Dedifferentiated amniotic fluid mesenchymal stem cell (primary cell): ENCODE results near the gene NCOA5.
"Not testable (repeated sequence)": the region's sequence is repeated elsewhere in the genome, so short reads cannot be mapped to it uniquely, and the experiment has no call there.

Experiments used
- DNase-seq: peaks from one replicate; pipeline ENCODE4 v3.0.0-alpha.2; 2016; ENCODE audit errors: extremely low spot score

NCOA5 gene

DNA sequence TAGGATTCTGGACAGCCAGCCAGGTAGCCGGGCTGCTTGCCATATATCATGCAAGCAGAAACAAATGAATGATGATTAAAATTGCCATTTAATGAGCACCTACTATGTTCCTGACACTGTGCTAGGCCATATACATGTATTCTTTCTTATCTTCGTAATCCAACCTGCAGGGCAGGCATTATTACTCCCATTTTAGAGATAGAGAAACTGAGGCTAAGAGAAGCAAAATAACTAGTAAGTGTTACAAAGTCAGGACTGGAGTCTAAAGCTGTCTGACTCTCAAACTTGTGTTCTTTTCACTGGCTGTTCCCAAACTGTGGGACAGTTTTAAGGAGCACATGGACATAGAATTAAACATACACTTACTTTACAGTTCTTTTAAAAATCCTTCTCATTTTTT is 30.4 kb upstream of the NCOA5 start:
- no peak for DNase-seq

DNA sequence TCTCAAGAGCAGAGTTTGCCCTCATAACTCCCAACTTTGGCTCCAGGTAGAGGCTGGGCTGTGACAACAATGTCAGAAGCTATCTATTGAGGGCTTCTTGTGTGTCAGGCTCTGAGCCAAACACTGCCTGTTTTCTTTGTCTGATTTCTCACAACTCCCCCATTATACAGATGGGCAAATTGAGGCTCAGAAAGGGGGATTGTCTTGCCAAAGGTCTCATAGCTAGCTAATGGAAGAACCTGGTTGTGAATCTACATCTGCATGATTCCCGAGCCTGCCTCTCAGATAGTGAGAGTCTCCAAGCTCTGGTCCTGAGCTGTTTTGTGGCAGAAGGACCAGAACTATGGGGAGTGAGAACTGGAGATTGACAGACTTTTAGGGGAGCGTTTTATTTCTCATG is 29.8 kb upstream of the NCOA5 start:
- DNase-seq, result no peak

DNA sequence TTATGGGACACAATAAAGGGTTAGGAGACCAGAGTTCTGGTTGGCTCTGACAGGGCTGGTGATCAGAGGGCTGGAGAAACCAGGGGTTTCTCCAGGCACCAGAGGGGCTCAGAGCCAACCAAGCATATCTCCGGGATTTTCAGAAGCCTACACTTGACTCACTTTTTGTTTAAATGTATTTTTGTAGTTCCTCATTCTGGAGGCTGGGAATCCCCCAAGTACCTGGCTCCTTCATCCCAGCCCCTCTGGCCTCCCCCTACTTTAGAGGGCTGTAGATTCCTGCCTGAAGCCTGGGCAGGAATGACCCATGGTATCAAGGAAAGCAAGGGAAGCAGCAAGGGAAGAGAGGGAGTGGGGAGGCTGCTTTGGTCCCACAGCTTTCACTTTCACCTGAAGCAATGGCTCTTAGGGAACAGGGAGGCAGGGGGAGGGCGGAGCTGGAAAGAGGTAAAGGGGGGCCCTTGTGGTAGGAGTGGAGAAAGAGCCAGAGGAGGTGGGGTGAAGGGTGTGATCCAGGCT is 29.3 kb upstream of the NCOA5 start:
- no peak for DNase-seq

DNA sequence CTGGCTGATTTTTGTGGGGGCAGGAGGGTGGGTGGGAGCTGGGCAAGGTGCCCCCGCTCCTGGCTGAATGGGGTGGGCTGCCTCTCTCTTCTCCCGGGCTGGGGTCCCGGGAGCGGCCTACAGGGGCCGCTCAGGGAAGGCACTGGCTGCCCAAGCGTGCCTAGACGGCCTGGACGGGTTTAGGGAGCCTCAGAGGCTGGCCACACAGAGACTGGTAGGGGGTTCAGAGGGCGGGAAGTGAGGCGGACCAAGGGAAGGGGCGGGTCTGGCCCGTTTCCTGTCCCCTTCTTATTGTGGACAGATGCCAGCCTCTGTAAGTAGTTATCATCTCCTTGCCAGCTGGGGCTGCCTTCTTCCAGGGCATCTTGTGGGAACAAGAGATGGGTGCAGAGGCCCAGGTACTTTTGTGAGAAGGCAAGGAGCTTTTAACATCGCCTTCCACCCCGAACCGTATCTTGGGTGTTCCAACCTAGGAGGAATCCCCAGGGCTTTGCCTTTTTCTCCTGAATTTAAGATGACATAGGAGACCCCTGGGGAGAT is 28.8 kb upstream of the NCOA5 start:
- no peak for DNase-seq

DNA sequence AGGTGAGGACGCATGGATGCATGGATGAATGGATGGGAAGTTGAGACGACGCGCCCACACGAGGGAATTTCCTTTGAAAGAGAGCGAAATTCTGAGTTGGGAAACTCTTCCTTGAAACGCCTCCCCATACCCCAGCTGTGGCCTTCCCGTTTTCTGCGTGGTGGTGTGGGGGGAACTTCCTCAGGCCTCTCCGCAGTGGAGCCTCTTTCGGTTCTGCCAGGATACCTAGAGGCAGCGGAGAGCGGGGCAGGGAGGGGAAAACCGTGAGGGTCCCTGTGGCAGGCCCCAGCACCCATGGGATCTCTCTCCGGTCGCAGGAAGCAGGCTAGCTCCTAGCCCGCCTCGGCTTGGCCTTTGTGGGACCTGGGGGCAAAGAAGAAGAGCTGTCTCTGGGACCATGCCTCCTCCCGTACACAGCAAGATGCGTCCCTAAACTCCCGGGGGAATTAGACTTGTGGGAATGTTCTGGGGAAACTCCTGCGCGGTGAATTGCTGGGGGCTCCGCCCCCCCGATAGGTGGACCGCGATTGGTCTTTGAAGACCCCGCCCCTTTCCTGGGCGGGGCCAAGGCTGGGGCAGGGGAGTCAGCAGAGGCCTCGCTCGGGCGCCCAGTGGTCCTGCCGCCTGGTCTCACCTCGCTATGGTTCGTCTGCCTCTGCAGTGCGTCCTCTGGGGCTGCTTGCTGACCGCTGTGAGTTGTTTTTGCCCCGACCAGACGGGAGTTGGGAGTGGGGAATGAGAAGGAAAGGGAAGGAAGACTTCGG is 28.1 kb upstream of the NCOA5 start, which contains the start of gene CD40:
TSS of gene CD40 (plus strand) at position 611 of the 764 bp plus-strand sequence. CDS start at position 641, 30 bp downstream.
- no peak for DNase-seq

DNA sequence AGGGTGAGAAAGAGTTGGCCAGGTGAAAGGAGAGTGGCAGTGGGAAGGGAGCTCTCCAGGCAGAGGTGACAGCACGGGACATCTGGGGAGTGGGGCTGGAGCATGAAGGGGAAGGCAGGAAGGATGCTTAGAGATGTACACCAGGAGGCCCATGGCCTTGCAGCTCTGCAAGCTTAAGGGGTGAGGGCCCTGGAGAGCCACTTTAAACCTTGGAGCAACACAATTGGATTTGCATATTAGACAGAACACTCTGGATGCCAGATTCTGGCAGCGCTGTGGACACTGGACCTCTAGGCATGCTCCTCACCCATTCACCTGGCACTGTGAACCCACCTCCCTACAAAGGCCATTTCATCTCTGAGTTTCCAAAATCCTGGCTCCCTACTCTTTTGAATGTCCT is 24.7 kb upstream of the NCOA5 start:
- no peak for DNase-seq

DNA sequence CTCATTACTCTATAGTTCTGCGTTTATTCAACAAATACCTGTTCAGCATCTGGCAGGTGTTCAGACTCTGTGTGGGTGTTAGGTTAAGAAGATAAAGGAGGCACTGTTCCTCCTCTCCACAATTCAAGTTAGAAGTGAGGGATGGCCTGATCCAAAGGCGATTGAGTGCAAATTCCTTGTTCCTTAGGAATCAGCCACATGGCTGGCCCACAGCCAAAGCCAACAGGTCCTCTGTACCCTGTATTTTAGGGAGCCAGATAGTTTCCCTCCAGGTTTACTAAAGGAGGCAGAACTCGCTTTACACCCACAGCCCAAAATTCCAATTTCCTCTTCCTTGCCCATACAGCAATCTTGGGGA is 23.3 kb upstream of the NCOA5 start:
- DNase-seq, result no peak

DNA sequence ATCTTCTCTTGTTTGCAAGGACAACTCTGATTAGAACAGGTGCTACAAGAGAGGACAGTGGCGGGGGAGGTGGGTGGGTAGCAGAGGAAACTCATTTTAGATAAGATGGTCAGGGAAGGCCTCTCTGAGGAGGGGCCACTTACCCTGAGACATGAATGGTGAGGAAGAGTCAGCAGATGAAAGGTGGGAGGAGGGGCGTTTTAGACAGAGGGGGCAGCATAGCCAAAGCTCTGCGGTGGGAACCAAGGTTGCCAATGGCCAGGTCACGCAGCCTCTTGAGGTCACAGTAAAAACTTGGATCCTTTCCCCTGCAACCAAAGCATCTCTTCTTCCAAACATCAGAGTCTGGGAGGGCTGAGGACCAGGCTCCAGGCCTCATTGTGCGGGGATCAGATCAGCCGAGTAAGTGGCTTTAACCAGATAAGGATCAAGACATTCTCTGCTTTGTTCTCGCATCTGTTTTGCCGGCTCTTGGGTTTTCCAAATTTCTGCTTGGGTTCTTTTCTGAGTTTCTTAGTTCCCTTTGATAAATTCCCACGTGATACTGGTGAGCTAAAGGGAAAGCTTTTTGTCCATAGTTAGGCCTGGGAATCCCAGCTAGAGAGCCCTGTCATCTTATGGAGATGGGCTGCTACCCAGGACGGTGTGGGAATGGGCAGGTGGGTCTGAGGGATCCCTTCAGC is 22.8 kb upstream of the NCOA5 start:
- DNase-seq, result no peak

DNA sequence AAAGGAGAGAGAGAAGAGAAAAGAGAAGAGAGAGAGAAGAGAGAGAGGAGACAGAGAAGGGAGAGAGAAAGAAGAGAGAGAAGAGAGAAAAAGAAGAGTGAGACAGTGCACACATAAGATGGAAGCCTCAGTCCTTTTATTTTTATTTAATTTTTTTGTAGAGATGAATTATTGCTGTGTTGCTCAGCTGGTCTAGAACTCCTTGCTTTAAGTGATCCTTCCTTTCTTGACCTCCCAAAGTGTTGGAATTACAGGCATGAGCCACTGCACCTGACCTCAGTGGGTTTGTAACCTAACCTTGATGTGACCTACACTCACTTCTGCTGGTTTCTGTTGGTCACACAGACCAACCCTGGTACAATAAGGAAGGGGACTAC is 22.1 kb upstream of the NCOA5 start:
- DNase-seq, result no peak

DNA sequence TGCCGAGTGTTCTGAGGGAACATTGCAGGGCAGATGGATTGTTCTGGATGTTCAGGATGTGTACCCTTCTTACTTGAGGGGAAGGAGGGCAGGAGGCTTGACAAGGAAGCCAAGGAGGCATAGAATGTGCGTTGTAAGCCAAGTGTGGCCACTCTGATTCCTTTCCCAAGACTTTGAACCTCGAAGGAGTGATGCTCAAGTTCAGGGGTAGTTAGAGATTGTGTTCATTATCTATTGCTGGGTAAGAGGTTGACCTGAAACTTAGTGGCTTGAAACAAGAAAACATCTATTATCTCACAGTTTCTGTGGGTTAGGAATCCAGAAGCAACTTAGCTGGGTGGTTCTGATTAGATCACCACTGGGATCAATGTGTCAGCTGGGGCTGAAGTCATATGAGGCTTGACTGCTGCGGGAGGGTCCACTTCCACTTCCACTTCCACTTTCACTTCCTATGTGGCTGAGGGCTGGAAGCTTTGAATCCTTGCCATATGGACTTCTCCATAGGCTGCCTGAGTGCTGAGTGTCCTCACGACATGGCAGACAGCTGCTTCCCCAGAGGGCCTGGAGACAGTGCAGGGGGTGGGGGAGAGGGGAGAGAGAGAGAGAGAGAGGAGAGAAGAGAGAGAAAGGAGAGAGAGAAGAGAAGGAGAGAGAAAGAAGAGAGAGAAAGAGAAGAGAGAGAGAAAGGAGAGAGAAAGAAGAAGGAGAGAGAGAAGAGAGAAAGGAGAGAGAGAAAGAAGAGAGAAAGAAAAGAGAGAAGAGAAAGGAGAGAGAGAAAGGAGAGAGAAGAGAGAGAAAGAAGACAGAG is 21.5 kb upstream of the NCOA5 start:
- no peak for DNase-seq

DNA sequence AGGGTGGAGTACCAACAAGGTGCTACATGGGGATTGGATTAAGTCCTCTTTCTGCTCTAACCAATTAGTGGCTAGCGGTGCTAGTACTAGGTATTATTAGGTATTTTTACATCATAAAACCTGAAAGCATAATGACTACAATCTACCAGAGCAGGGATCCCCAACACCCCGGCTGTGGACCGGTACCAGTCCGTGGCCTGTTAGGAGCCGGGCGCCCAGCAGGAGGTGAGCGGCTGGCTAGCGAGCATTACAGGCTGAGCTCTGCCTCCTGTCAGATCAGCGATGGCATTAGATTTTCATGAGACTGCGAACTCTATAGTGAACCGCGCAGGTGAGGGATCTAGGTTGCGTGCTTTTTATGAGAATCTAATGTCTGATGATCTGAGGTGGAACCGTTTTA is 19.2 kb upstream of the NCOA5 start:
- no peak for DNase-seq

DNA sequence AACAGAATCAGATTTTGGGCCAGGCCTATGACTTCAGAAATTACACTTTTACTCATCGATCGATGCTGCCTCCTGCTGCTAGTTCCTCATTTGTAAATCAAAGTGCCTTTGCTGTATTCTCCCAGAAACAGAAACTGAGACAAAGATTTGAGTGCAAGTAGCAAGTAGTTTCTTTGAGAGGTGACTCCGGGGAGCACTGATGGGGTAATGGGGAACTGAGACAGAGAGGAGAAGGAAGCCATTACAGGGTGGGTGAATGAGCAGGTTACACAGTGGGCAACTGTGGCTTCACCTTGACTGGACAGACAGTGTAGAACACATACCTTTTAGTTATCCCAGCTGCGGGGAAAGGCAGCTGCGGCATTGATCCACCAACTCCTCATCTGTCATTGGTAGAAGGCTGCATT is 18.7 kb upstream of the NCOA5 start:
- no peak for DNase-seq

DNA sequence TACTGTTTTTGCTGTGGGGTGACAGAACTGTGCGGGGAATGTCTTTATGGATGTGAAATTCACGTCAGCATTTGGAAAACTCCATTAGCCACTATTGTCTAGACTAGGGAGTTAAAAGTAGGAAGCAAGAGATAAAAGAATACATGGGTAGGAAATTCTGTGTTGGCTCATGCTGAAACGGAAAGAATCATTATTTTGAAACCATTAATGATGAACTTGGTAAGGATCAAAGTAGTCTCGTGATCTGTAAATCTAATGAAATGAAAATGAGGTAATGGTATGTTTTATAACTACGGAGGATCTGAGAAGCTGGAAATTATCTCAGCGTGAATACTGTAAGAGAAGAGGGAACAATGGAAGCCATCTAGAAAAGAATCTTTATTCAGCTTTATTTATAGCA is 17.3 kb upstream of the NCOA5 start:
- DNase-seq, result no peak

DNA sequence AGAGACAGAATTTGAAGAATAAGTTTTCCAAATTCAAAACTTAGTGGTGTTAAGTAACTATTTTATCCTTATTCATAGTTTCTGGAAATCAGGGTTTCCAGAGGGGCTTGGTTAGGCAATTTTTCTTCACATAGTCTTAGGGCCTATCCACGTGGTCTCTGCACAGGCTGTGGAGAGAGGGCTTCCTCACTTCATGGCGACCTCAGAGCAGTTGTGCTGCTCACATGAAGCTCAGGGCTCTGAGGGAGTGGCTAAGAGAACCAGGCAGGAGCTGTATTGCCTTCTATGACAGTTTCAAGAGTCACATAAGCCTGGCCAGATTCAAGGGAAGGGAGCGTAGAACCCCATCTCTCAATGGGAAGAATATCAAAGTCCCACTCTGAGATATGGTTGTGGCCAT is 14.5 kb upstream of the NCOA5 start:
- DNase-seq, result no peak

DNA sequence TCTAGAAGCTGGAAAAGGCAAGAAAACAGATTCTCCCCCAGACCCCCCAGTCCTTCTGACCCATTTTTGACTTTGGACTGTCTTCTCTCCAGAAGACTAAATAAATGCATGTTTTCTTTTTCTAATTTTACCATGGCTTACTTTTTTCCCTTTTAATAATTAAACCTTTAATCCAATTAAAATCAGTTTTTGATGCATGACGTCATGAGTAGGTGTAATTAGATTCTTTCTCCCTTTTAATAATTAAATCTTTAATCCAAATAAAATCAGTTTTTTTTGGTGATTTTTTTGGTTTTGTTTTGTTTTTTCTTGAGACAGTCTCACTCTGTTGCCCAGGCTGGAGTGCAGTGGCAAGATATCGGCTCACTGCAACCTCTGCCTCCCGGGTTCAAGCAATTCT is 13.2 kb upstream of the NCOA5 start:
- DNase-seq, result no peak

DNA sequence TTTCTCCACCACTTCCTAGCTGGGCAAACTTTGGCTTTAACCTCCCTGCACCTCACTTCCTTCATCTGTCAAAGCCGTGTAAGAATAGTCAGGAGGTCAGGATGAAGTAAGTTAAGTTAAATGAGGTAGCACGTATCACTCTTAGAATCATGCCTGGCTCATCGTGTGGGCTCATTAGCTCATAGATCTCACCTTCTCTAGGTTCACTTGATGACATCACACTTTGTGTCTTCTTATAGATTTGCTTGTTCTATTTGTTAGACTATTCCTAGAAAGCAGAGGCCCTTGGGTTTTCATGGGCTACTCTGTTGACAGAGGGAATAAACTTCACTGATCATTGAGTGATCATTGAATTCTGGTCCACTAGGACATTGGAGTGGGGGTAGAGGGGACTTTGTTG is 12.2 kb upstream of the NCOA5 start:
- no peak for DNase-seq

DNA sequence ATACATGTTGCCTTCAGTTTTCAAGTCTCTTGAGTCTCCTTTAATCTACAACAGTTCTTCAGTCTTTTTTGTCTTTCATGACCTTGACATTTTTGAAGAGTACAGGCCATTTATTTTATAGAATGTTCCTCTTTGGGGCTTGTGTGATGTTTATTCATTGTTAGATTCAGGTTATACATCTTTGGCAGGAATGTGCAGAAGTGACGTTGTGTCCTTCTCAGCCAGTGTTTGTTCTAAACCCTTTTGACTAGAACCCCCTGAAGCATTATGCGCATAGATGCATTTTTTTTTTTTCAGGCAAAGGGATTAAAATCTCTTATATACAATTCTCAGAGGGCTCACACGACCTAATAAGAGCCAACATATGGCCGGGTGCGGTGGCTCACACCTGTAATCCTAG is 11.2 kb upstream of the NCOA5 start:
- DNase-seq, result no peak

DNA sequence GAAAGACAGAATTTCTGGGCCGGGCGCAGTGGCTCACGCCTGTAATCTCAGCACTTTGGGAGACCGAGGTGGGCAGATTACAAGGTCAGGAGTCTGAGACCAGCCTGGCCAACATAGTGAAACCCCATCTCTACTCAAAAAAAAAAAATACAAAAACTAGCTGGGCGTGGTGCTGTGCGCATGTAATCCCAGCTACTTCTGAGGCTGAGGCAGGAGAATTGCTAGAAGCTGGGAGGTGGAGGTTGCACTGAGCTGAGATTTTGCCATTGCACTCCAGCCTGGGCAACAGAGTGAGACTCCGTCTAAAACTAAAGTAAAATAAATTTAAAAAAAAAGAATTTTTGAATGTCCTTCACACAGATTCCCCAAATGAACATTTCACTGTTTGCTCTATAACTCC is 10.7 kb upstream of the NCOA5 start:
- DNase-seq, result not testable (repeated sequence)

DNA sequence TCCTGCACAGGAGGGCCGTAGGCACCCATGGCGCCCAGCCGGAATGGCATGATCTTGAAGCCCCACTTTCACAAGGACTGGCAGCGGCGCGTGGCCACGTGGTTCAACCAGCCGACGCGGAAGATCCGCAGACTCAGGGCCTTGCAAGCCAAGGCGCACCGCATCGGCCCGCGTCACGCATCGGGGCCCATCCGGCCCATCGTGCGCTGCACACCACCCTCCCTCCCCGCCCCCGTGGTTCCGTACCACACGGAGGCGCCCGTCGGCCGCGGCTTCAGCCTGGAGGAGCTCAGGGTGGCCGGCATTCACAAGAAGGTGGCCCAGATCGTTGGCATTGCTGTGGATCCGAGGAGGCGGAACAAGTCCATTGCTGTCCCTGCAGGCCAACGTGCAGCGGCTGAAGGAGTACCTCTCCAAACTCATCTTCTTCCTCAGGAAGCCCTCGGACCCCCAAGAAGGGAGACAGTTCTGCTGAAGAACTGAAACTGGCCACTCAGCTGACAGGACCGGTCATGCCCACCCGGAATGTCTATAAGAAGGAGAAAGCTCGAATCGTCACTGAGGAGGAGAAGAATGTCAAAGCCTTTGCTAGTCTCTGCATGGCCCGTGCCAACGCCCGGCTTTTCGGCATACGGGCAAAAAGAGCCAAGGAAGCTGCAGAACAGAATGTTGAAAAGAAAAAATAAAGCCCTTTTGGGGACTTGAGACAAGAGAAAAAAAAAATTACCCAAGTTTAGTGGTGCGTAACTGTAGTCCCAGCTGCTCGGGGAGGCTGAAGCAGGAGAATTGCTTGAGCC is 9.9 kb upstream of the NCOA5 start:
- DNase-seq, result no peak

DNA sequence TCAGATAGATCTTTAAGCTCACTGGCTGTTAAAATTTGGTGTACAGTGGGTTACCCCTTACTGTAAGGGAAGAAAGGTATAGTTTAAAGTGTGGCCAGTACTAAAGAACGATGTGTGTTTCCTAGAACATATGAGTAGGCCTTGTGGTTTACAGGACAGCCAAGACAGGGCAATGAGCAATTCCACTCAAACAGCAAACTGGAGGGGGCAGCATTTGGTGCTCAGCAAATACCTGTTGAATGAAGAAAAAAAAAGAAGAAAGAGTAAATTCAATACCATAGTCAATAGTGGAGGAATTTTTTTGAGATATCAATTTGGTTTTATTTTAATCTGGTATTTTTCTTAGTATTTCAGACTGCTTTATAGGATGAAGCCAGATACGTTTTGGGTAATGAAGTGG is 3.8 kb upstream of the NCOA5 start:
- DNase-seq, result no peak
